HepG2 (cell line): ENCODE results near the gene ERP44. TPM values are rescaled to one million over a fixed set of nuclear protein-coding genes. Genes with fewer than 3 reads are reported as not detected.

Experiments
- ATAC-seq: fragments of 200-7000 bp; cut with Tn5 transposase; 3 replicates; pipeline ENCODE4 v1.9.1; 2020; ENCODE audit warnings: mild to moderate bottlenecking, moderate library complexity
- BruUV-seq: library from RNA; stranded (reverse); fragments of 400-500 nt; replicated peaks from 2 replicates; lab custom pipeline; 2021; lab: Mats Ljungman, UMichigan
- CTCF ChIA-PET: fragments of 300-600 bp; formaldehyde crosslinking; extraction: SDS; loops from one replicate; lab custom pipeline; 2021; ENCODE audit warnings: low total read pairs, inconsistent platforms, low intra/inter-chr PET ratio; lab: Yijun Ruan, JAX
- POLR2A ChIA-PET: fragments of 350-600 bp; sonication (Branson Sonifier 250); formaldehyde crosslinking; loops from one replicate; lab custom pipeline; 2020; ENCODE audit warnings: antibody characterized with exemption, inconsistent platforms; lab: Yijun Ruan, JAX
- DNase-seq: peaks from one replicate; pipeline ENCODE4 v3.0.0-alpha.2; 2015; ENCODE audit warnings: low spot score
- FAIRE-seq: peaks from 3 replicates; lab custom pipeline; 2011; peaks lifted over from hg19 to GRCh38; lab: Jason Lieb, UNC
- H2AFZ ChIP-seq: one replicate; pipeline ENCODE4 v1.6.1; 2011; ENCODE audit warnings: low read length, inconsistent platforms
- H3K27ac ChIP-seq: fragments of 300-600 bp; 3 replicates; pipeline ENCODE4 v1.8.0; 2011; ENCODE audit warnings: mixed run types, mild to moderate bottlenecking, mixed read lengths, low read length, inconsistent platforms; ENCODE audit not compliant: insufficient read depth; ENCODE audit errors: extremely low read length
- H3K27me3 ChIP-seq, 2 experiments: fragments of 200-600 bp in 1 of 2; 2 replicates in 1 of 2; 3 replicates in 1 of 2; pipeline versions ENCODE4 v1.6.0 to v1.8.0; 2011; ENCODE audit warnings: low read length in 2 of 2, mild to moderate bottlenecking in 2 of 2, moderate library complexity in 2 of 2, inconsistent platforms in 1 of 2; ENCODE audit not compliant: insufficient read depth in 2 of 2, control insufficient read depth in 1 of 2
- H3K36me3 ChIP-seq, 2 experiments: fragments of 200-600 bp in 1 of 2; replicated peaks in 1 of 2; 2 replicates in 1 of 2; 3 replicates in 1 of 2; pipeline versions ENCODE4 v1.5.1 to v1.8.0; 2011; ENCODE audit warnings: low read length in 2 of 2, inconsistent platforms in 1 of 2; ENCODE audit not compliant: insufficient read depth in 2 of 2, control insufficient read depth in 1 of 2
- H3K4me1 ChIP-seq: 2 replicates; pipeline ENCODE4 v1.5.1; 2012; ENCODE audit warnings: low read length, inconsistent platforms; ENCODE audit not compliant: insufficient read depth
- H3K4me2 ChIP-seq: 2 replicates; pipeline ENCODE4 v1.6.0; 2011; ENCODE audit warnings: low read depth, low read length, inconsistent platforms
- H3K4me3 ChIP-seq, 3 experiments: fragments of 200-600 bp in 1 of 3; sonication (generic), shearing (Covaris generic) in 1 of 3; replicated peaks in 1 of 3; 2 replicates each; pipeline ENCODE4 v1.5.1; 2011 to 2016; ENCODE audit warnings: low read length in 3 of 3, inconsistent platforms in 2 of 3, low read depth in 2 of 3, mild to moderate bottlenecking in 2 of 3, control low read depth in 1 of 3, mixed read lengths in 1 of 3; ENCODE audit not compliant: insufficient read depth in 1 of 3
- H3K79me2 ChIP-seq: one replicate; pipeline ENCODE4 v1.6.1; 2011; ENCODE audit warnings: low read length, inconsistent platforms; ENCODE audit not compliant: insufficient read depth
- H3K9ac ChIP-seq: 2 replicates; pipeline ENCODE4 v1.6.0; 2011; ENCODE audit warnings: mild to moderate bottlenecking, low read depth, low read length, inconsistent platforms; ENCODE audit not compliant: insufficient read depth
- H3K9me3 ChIP-seq: 2 replicates; pipeline ENCODE4 v1.5.1; 2012; ENCODE audit warnings: mild to moderate bottlenecking, low read length
- H4K20me1 ChIP-seq: 2 replicates; pipeline ENCODE4 v1.6.0; 2011; ENCODE audit warnings: inconsistent platforms, mild to moderate bottlenecking, low read length, moderate library complexity; ENCODE audit not compliant: insufficient read depth
- NFKBIZ ChIP-seq: IDR thresholded peaks from 2 replicates; pipeline ENCODE4 v1.6.1; 2018; ENCODE audit warnings: missing genetic modification reagents, missing compliant biosample characterization
- SOX5 ChIP-seq: IDR thresholded peaks from 2 replicates; pipeline ENCODE4 v1.6.1; 2016; ENCODE audit warnings: borderline replicate concordance
- ZNF232 ChIP-seq: sonication (generic); formaldehyde crosslinking; IDR thresholded peaks from 2 replicates; pipeline ENCODE4 v1.4.0; 2020; ENCODE audit warnings: missing genetic modification reagents, borderline replicate concordance
- ZNF275 ChIP-seq: sonication (generic); formaldehyde crosslinking; IDR thresholded peaks from 2 replicates; pipeline ENCODE4 v1.8.0; 2022; ENCODE audit warnings: missing genetic modification reagents, mild to moderate bottlenecking, inconsistent platforms, borderline replicate concordance
- ZNF318 ChIP-seq: sonication (generic); formaldehyde crosslinking; IDR thresholded peaks from 2 replicates; pipeline ENCODE4 v1.4.0; 2020; ENCODE audit warnings: mild to moderate bottlenecking, missing genetic modification reagents
- ZNF513 ChIP-seq: sonication (generic); formaldehyde crosslinking; conservative IDR thresholded peaks from 2 replicates; pipeline ENCODE4 v1.5.0; 2020; ENCODE audit warnings: missing genetic modification reagents
- ZNF740 ChIP-seq: sonication (generic); formaldehyde crosslinking; IDR thresholded peaks from 2 replicates; pipeline ENCODE4 v1.4.0; 2020; ENCODE audit warnings: missing genetic modification reagents
- ZSCAN25 ChIP-seq: sonication (generic); formaldehyde crosslinking; IDR thresholded peaks from 2 replicates; pipeline ENCODE4 v1.8.0; 2022; ENCODE audit warnings: mild to moderate bottlenecking, missing genetic modification reagents
- WGBS: methylation state at CpG from one replicate; pipeline ENCODE4 v1.1.6; 2017; ENCODE audit warnings: low lambda C conversion rate; 5-methylcytosine and 5-hydroxymethylcytosine counted together
- in situ Hi-C: cut with HindIII; loops from 2 replicates; pipeline ENCODE4 v1.10.0; 2017; ENCODE audit warnings: low pct_unique_long_range_greater_than_20kb; ENCODE audit not compliant: extremely low pct_ligation_motif_present
- intact Hi-C: fragments of 100-400 bp; cut with micrococcal nuclease; formaldehyde crosslinking; loops from one replicate; pipeline ENCODE4 v1.10.0; 2022; ENCODE audit not compliant: unreplicated experiment
- polyA plus RNA-seq, 8 experiments: library from polyadenylated mRNA; depleted of rRNA in 3 of 8; stranded (reverse) in 7 of 8; unstranded in 1 of 8; fragments of >200 nt; fragmentation: Illumina TruSeq in 4 of 8; extraction: Trizol in 4 of 8; gene quantifications; 2 replicates each; pipeline versions ENCODE4 v1.2.1 to v1.2.3, GENCODE V29; 2011 to 2016; ENCODE audit warnings: low read depth in 4 of 8, missing spikeins in 1 of 8, mixed read lengths in 1 of 8; ENCODE audit not compliant: insufficient read depth in 1 of 8
- total RNA-seq, 5 experiments: library from RNA; depleted of rRNA; stranded (reverse); fragments of >200 nt; fragmentation: Illumina TruSeq; extraction: Trizol; gene quantifications; 2 replicates each; pipeline ENCODE4 v1.2.3, GENCODE V29; 2016; ENCODE audit warnings: low read depth in 1 of 5

ERP44 gene
- total and polyA plus RNA-seq, 2 of the 13 experiments (the other 11 are each of a cell fraction or from before 2014, with no cell fraction given) = 8.9 to 13.8 TPM

DNA sequence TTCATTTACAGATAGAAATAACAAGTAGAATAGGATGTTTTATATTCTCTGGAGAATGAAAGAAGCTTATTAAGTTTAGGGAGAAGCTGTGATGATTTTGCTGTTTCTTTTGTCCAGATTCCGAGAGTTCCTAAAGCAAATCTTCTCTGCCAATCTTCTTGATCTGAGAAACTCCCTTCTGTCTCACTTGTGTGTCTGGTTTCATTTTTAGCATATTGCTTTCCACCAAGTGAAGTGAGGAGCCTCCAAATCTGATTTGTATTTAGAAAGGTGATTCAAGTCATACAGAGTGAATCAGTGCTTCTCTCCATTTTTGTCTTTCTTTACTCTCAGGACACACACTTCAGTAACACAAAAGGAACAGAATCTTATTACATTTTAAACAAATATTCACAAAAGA lies 144.0 kb downstream of the ERP44 start (continued):
- TF ChIP-seq ZNF318 (CRISPR knock-in tag) (no peak), NFKBIZ (no peak), SOX5 (CRISPR knock-in tag) (no peak)
- TF ChIP-seq, all 625 proteins: peak for 0

GRCh38 chr9:99953861-99954507 lies 144.8 kb downstream of the ERP44 start:
- Histone ChIP-seq H3K36me3 (peaks cover 0 to 16% of the 10 kb centered on the region in 2 experiments; a peak in 2 of 5 replicates), H3K9ac (no peak overlapping the region), H3K9me3 (no peaks in the 10 kb centered on the region), H2AFZ (no peak overlapping the region), H3K27ac (no peak overlapping the region), H3K4me2 (no peak overlapping the region), H3K79me2 (no peaks in the 10 kb centered on the region), H4K20me1 (no peaks in the 10 kb centered on the region), H3K4me3 (no peak overlapping the region), H3K4me1 (no peaks in the 10 kb centered on the region), H3K27me3 (no peaks in the 10 kb centered on the region)
- in situ Hi-C loops = no loop called here
- FAIRE-seq (no peak), ATAC-seq (no peak), DNase-seq (no peak)
- intact Hi-C loops = no loop called here
- 96% methylated on average over 3 of the region's 3 CpGs for WGBS
- ChIA-PET POLR2A (no interaction called here), CTCF (no interaction called here)
- no TSS peak for BruUV-seq
- TF ChIP-seq ZNF232 = no peak
- TF ChIP-seq ZNF740 (CRISPR knock-in tag) = no peak
- no peak for TF ChIP-seq ZNF513 (CRISPR knock-in tag)
- no peak for TF ChIP-seq ZSCAN25 (CRISPR knock-in tag)
- TF ChIP-seq ZNF275 (CRISPR knock-in tag) = no peak
